ENCODE data around the gene PDK2. TPM values are rescaled to one million over a fixed set of nuclear protein-coding genes. Genes with fewer than 3 reads are reported as not detected.
A peak's percentile ranks its signal among the peaks of the same experiment; 100 is the strongest.

PDK2 gene
- total and polyA plus RNA-seq, 2 experiments from 2014 or later = 12.0 to 15.9 TPM

DNA sequence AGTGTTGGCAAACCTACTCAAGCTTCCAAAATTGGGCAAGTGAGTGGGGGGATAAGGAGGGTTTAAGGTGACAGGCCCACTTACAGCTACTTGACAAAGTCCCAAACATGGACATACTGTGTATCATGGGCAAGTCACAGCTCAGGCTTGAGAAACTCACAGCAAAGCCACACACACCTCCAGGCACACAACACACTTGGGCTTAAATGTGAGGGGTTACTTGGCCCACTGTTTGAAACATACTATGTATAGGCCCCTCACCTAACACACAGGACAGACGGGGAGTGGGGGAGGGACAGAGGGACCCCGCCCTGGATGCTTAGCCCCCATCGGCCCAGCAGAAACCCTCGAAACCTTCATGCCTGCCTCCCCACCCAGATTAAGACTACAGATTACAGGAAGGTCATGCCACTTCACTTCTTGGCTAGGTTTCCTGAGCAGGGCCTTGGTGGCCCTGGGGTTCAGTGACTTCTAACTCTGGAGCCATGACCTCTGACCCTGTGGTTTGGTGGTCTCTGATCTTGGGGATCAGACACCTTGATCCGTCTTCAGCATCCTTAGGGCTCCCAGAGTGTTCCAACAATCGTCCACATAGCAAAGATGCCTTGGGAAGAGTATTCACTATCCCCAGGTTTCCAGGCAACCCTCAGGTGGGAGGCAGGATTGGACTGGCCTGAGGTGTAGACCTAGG lies 37.1 kb downstream of the PDK2 start (continued):
- TF ChIP-seq POLR2AphosphoS5 (IDR thresholded peaks at IDR 0.05; ENCODE audit: low read depth) = no peak
- TF ChIP-seq ZNF331 (CRISPR knock-in tag; IDR thresholded peaks at IDR 0.05; ENCODE audit: low read depth) = no peak
- no peak for TF ChIP-seq CREB1 (CRISPR knock-in tag; IDR thresholded peaks at IDR 0.05; ENCODE audit: low read depth)
- TF ChIP-seq, protein P1, sequence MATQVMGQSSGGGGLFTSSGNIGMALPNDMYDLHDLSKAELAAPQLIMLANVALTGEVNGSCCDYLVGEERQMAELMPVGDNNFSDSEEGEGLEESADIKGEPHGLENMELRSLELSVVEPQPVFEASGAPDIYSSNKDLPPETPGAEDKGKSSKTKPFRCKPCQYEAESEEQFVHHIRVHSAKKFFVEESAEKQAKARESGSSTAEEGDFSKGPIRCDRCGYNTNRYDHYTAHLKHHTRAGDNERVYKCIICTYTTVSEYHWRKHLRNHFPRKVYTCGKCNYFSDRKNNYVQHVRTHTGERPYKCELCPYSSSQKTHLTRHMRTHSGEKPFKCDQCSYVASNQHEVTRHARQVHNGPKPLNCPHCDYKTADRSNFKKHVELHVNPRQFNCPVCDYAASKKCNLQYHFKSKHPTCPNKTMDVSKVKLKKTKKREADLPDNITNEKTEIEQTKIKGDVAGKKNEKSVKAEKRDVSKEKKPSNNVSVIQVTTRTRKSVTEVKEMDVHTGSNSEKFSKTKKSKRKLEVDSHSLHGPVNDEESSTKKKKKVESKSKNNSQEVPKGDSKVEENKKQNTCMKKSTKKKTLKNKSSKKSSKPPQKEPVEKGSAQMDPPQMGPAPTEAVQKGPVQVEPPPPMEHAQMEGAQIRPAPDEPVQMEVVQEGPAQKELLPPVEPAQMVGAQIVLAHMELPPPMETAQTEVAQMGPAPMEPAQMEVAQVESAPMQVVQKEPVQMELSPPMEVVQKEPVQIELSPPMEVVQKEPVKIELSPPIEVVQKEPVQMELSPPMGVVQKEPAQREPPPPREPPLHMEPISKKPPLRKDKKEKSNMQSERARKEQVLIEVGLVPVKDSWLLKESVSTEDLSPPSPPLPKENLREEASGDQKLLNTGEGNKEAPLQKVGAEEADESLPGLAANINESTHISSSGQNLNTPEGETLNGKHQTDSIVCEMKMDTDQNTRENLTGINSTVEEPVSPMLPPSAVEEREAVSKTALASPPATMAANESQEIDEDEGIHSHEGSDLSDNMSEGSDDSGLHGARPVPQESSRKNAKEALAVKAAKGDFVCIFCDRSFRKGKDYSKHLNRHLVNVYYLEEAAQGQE (IDR thresholded peaks at IDR 0.05; ENCODE audit: unreplicated experiment) = no peak

DNA sequence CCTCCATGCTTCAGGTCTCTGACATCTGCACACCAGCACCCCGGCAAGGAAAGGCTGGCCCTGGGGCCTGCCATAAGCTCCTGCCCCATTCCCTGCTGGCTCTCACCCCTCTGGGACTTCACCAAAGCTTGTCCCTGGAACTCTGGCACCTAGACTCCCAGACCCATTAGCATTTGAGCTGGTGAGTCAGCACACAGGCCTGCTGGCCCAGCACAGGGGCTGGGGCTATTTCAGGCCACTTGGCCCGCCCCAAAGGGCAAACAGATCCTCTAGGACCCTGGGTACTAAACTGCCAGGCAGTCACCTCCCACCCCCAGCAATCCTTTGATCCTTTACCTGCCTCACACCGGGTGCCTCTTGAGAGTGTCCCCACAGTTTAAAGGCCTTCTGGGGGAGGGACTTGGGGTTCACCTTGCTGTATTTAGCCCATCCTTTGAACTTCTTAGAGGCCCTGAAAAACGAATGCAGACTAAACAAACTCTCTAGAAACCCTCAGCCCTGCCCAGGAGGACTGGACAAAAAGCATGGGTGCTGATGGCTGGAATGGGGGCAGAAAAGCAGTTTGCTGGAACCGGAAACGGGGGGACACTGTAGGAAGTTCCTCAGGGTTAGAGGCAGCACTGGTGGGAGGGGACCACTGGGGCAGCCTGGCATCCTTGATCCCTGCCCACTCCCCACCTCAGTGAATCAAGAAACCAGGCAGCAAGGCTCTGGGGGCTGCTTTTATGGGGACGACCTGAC lies 38.0 kb downstream of the PDK2 start:
- DNase-seq (ENCODE audit: low spot score) (peak; percentile 53), ATAC-seq (peak; percentile 20)
- H3K4me3 ChIP-seq = 0 out of 2 replicates have a peak overlapping the region, but pooled peaks have one; percentile 23
- no peaks in the 10 kb centered on the region; the same call in 1 of the 2 replicates for H3K36me3 ChIP-seq (ENCODE audit: insufficient read depth)
- no peak overlapping the region for H3K27ac ChIP-seq (ENCODE audit: low read depth)
- no peaks in the 10 kb centered on the region for H3F3A ChIP-seq (replicated peaks; ENCODE audit: low read depth)
- peaks cover 8% of the 10 kb centered on the region for H3K36me3 Mint-ChIP-seq (ENCODE audit: low read depth)
- H3K27me3 ChIP-seq (ENCODE audit: insufficient read depth) = peaks cover 30% of the 10 kb centered on the region
- peaks cover 27% of the 10 kb centered on the region for H3K4me1 ChIP-seq (ENCODE audit: insufficient read depth)
- peaks cover 49% of the 10 kb centered on the region for H3K4me1 Mint-ChIP-seq
- no peaks in the 10 kb centered on the region for H3K79me2 ChIP-seq (replicated peaks; ENCODE audit: insufficient read depth)
- no peaks in the 10 kb centered on the region for H3K9me3 Mint-ChIP-seq
- no peak overlapping the region for H3K27ac Mint-ChIP-seq
- no peak overlapping the region for H3K4me3 Mint-ChIP-seq
- H4K20me1 ChIP-seq (replicated peaks; ENCODE audit: insufficient read depth) = no peaks in the 10 kb centered on the region
- no peaks in the 10 kb centered on the region for H3K9me2 ChIP-seq (ENCODE audit: insufficient read depth)
- peaks cover 36% of the 10 kb centered on the region for H3K27me3 Mint-ChIP-seq (ENCODE audit: insufficient read depth, low read depth, poor library complexity)
- H3K4me2 ChIP-seq = peak overlapping the region; percentile 71
- no peak overlapping the region for H2AFZ ChIP-seq
- TF ChIP-seq ZNF114 (CRISPR knock-in tag; IDR thresholded peaks at IDR 0.05) (no peak), EZH2 (IDR thresholded peaks at IDR 0.05; ENCODE audit: low read depth, unreplicated experiment) (no peak), CREB1 (CRISPR knock-in tag; IDR thresholded peaks at IDR 0.05; ENCODE audit: low read depth) (no peak), EZH2phosphoT487 (IDR thresholded peaks at IDR 0.05; ENCODE audit: unreplicated experiment) (no peak), POLR2AphosphoS5 (IDR thresholded peaks at IDR 0.05; ENCODE audit: low read depth) (no peak), STAT1 (IDR thresholded peaks at IDR 0.05; ENCODE audit: unreplicated experiment) (no peak)
- TF ChIP-seq, protein P2, sequence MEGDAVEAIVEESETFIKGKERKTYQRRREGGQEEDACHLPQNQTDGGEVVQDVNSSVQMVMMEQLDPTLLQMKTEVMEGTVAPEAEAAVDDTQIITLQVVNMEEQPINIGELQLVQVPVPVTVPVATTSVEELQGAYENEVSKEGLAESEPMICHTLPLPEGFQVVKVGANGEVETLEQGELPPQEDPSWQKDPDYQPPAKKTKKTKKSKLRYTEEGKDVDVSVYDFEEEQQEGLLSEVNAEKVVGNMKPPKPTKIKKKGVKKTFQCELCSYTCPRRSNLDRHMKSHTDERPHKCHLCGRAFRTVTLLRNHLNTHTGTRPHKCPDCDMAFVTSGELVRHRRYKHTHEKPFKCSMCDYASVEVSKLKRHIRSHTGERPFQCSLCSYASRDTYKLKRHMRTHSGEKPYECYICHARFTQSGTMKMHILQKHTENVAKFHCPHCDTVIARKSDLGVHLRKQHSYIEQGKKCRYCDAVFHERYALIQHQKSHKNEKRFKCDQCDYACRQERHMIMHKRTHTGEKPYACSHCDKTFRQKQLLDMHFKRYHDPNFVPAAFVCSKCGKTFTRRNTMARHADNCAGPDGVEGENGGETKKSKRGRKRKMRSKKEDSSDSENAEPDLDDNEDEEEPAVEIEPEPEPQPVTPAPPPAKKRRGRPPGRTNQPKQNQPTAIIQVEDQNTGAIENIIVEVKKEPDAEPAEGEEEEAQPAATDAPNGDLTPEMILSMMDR (conservative IDR thresholded peaks at IDR 0.05; ENCODE audit: low read depth in 2 of 2) = no peak
- TF ChIP-seq, protein P1 (IDR thresholded peaks at IDR 0.05; ENCODE audit: unreplicated experiment) = no peak
- TF ChIP-seq, protein P3, sequence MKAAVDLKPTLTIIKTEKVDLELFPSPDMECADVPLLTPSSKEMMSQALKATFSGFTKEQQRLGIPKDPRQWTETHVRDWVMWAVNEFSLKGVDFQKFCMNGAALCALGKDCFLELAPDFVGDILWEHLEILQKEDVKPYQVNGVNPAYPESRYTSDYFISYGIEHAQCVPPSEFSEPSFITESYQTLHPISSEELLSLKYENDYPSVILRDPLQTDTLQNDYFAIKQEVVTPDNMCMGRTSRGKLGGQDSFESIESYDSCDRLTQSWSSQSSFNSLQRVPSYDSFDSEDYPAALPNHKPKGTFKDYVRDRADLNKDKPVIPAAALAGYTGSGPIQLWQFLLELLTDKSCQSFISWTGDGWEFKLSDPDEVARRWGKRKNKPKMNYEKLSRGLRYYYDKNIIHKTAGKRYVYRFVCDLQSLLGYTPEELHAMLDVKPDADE (IDR thresholded peaks at IDR 0.05) = no peak
